HG03521 (cell line): ENCODE measurements around the gene PPP1R10.

ENCODE experiments used
- ATAC-seq: cut with Tn5 transposase; IDR thresholded peaks from one replicate; pipeline ENCODE4 v1.9.1; 2021; ENCODE audit warnings: mild to moderate bottlenecking, moderate library complexity; ENCODE audit not compliant: unreplicated experiment

PPP1R10 gene

GRCh38 chr6:30557683-30557981, 59.4 kb downstream of the PPP1R10 start:
- no peak for ATAC-seq

- peak; percentile 44 for ATAC-seq
Measured at GRCh38 chr6:30556906-30557682, 59.9 kb downstream of the PPP1R10 start, which contains the start of gene PRR3. Gene PRR3, plus strand, starts transcription at chr6:30557295. Its CDS starts 50 bp downstream, at chr6:30557345.

- peak; percentile 75 for ATAC-seq
Measured at GRCh38 chr6:30556066-30556905, 60.8 kb downstream of the PPP1R10 start, which contains the start of gene GNL1. Gene GNL1, minus strand, starts transcription at chr6:30556489. Its CDS starts 286 bp downstream, at chr6:30556203.

GRCh38 chr6:30555816-30556065, 61.3 kb downstream of the PPP1R10 start:
- no peak for ATAC-seq

- no peak for ATAC-seq
Measured at GRCh38 chr6:30554962-30555815, 61.9 kb downstream of the PPP1R10 start.

- no peak for ATAC-seq
Measured at GRCh38 chr6:30554404-30554803, 62.6 kb downstream of the PPP1R10 start.
